CD14-positive monocyte (primary cell): ENCODE results near the gene ABTB2. TPM values are rescaled to one million over a fixed set of nuclear protein-coding genes. Genes with fewer than 3 reads are reported as not detected.

Experiments used
- DNase-seq, 3 donors: peaks; one replicate each; pipeline ENCODE4 v3.0.0-alpha.2; 2011 to 2022
- H2AFZ ChIP-seq: 2 replicates; pipeline ENCODE4 v1.6.0; 2012; ENCODE audit warnings: mild to moderate bottlenecking, low read depth, low read length, inconsistent platforms; ENCODE audit not compliant: insufficient read depth, poor library complexity, severe bottlenecking
- H3K27ac ChIP-seq, 2 donors: 1 replicate in 1 of 2; 2 replicates in 1 of 2; pipeline ENCODE4 v1.5.1; 2012 to 2013; ENCODE audit warnings: low read length in 2 of 2, control low read depth in 1 of 2, inconsistent platforms in 1 of 2, low read depth in 1 of 2, mild to moderate bottlenecking in 1 of 2
- H3K27me3 ChIP-seq, 2 donors: one replicate each; pipeline versions ENCODE4 v1.6.0 to v1.6.1; 2011 to 2013; ENCODE audit warnings: low read length in 2 of 2; ENCODE audit not compliant: control insufficient read depth in 2 of 2, insufficient read depth in 2 of 2
- H3K36me3 ChIP-seq, 2 donors: replicated peaks in 1 of 2; 1 replicate in 1 of 2; 2 replicates in 1 of 2; pipeline versions ENCODE4 v1.5.1 to v1.6.1; 2012 to 2013; ENCODE audit warnings: low read length in 2 of 2, control low read depth in 1 of 2, inconsistent platforms in 1 of 2, mild to moderate bottlenecking in 1 of 2; ENCODE audit not compliant: insufficient read depth in 2 of 2, control insufficient read depth in 1 of 2
- H3K4me1 ChIP-seq, 2 donors: 1 replicate in 1 of 2; 2 replicates in 1 of 2; pipeline versions ENCODE4 v1.5.1 to v1.6.1; 2012 to 2013; ENCODE audit warnings: low read length in 2 of 2, control low read depth in 1 of 2, inconsistent platforms in 1 of 2, mild to moderate bottlenecking in 1 of 2, moderate library complexity in 1 of 2; ENCODE audit not compliant: insufficient read depth in 2 of 2, control insufficient read depth in 1 of 2
- H3K4me2 ChIP-seq: replicated peaks from 2 replicates; pipeline ENCODE3; 2012; ENCODE audit warnings: low read length, moderate library complexity, mild to moderate bottlenecking; ENCODE audit not compliant: poor library complexity, severe bottlenecking; ENCODE audit errors: extremely low read depth
- H3K4me3 ChIP-seq, 3 experiments: fragments of 200-600 bp in 1 of 3; sonication (generic) in 1 of 3; replicated peaks in 1 of 3; 1 replicate in 2 of 3; 2 replicates in 1 of 3; pipeline ENCODE4 v1.5.1; 2011 to 2013; ENCODE audit warnings: low read length in 3 of 3, mild to moderate bottlenecking in 3 of 3, control low read depth in 2 of 3, low read depth in 2 of 3, inconsistent platforms in 1 of 3, moderate library complexity in 1 of 3
- H3K79me2 ChIP-seq: 2 replicates; pipeline ENCODE4 v1.6.0; 2012; ENCODE audit warnings: mild to moderate bottlenecking, control low read depth, inconsistent platforms, low read length, moderate library complexity; ENCODE audit not compliant: insufficient read depth
- H3K9ac ChIP-seq: 2 replicates; pipeline ENCODE4 v1.6.0; 2017; ENCODE audit warnings: low read length, mild to moderate bottlenecking; ENCODE audit not compliant: insufficient read depth, poor library complexity, severe bottlenecking
- H3K9me3 ChIP-seq, 2 donors: replicated peaks in 1 of 2; 1 replicate in 1 of 2; 2 replicates in 1 of 2; pipeline versions ENCODE4 v1.5.1 to v1.6.1; 2012 to 2013; ENCODE audit warnings: low read length in 2 of 2, control low read depth in 1 of 2; ENCODE audit not compliant: control insufficient read depth in 1 of 2, insufficient read depth in 1 of 2
- H4K20me1 ChIP-seq: 2 replicates; pipeline ENCODE4 v1.6.0; 2012; ENCODE audit warnings: mild to moderate bottlenecking, low read length, control low read depth, moderate library complexity; ENCODE audit not compliant: insufficient read depth
- H3K27ac Mint-ChIP-seq, 7 donors: one replicate each; pipeline ENCODE4 v1.8.0; 2020; ENCODE audit warnings: mild to moderate bottlenecking in 7 of 7, mixed read lengths in 7 of 7, moderate library complexity in 6 of 7, inconsistent platforms in 2 of 7
- H3K27me3 Mint-ChIP-seq, 3 donors: one replicate each; pipeline ENCODE4 v1.8.0; 2021 to 2022; ENCODE audit warnings: low read depth in 3 of 3, mild to moderate bottlenecking in 3 of 3, mixed read lengths in 3 of 3, moderate library complexity in 3 of 3, inconsistent platforms in 1 of 3
- H3K36me3 Mint-ChIP-seq, 2 donors: one replicate each; pipeline ENCODE4 v1.8.0; 2020; ENCODE audit warnings: mixed read lengths in 2 of 2, inconsistent platforms in 1 of 2, mild to moderate bottlenecking in 1 of 2
- H3K4me1 Mint-ChIP-seq: one replicate; pipeline ENCODE4 v1.8.0; 2020; ENCODE audit warnings: mild to moderate bottlenecking, mixed read lengths
- H3K4me3 Mint-ChIP-seq, 2 donors: one replicate each; pipeline ENCODE4 v1.8.0; 2020; ENCODE audit warnings: mild to moderate bottlenecking in 2 of 2, mixed read lengths in 2 of 2, moderate library complexity in 1 of 2
- H3K9me3 Mint-ChIP-seq, 7 donors: one replicate each; pipeline ENCODE4 v1.8.0; 2020 to 2022; ENCODE audit warnings: mixed read lengths in 7 of 7, mild to moderate bottlenecking in 6 of 7, moderate library complexity in 6 of 7, inconsistent platforms in 2 of 7
- CTCF ChIP-seq: fragments of 200-600 bp; IDR thresholded peaks from one replicate; pipeline ENCODE4 v1.8.0; 2022; ENCODE audit warnings: antibody characterized with exemption, mild to moderate bottlenecking
- WGBS: methylation state at CpG from one replicate; pipeline ENCODE4 v1.1.5; 2013; ENCODE audit warnings: missing lambda C conversion rate; ENCODE audit not compliant: insufficient coverage; 5-methylcytosine and 5-hydroxymethylcytosine counted together
- intact Hi-C, 2 donors: fragments of 100-400 bp; cut with micrococcal nuclease; formaldehyde crosslinking; loops; one replicate each; pipeline versions ENCODE4 v1.15.0 to v1.15.1; 2023
- polyA plus RNA-seq, 3 donors: library from polyadenylated mRNA; depleted of rRNA in 1 of 3; unstranded in 2 of 3; stranded (reverse) in 1 of 3; fragments of 300-500 nt in 2 of 3; fragments of >200 nt in 1 of 3; fragmentation: Illumina TruSeq in 2 of 3; gene quantifications; 1 replicate in 2 of 3; 2 replicates in 1 of 3; pipeline ENCODE4 v1.2.3, GENCODE V29; 2012 to 2021

Gene ABTB2
- polyA plus RNA-seq, 3 donors, result 0.25 to 1.7 (median 0.26) TPM

GRCh38 chr11:34114014-34114413 is 243.8 kb downstream of the ABTB2 start:
- TF ChIP-seq CTCF, result no peak
- no peak overlapping the region for H3K27ac ChIP-seq
- no peaks in the 10 kb centered on the region for H3K4me1 ChIP-seq
- intact Hi-C loops, result no loop called here
- no peak overlapping the region for H2AFZ ChIP-seq
- H3K4me2 ChIP-seq, result no peak overlapping the region
- no peaks in the 10 kb centered on the region for H3K9me3 ChIP-seq
- Mint-ChIP-seq H3K27ac (no peak overlapping the region), H3K4me3 (no peak overlapping the region), H3K9me3 (no peaks in the 10 kb centered on the region), H3K4me1 (no peaks in the 10 kb centered on the region), H3K36me3 (peaks cover 82 to 89% of the 10 kb centered on the region in 2 donors), H3K27me3 (no peaks in the 10 kb centered on the region)
- 100% methylated on average over 1 of the region's 2 CpGs for WGBS
- no peak overlapping the region for H3K9ac ChIP-seq
- no peaks in the 10 kb centered on the region for H4K20me1 ChIP-seq
- peaks cover 6% of the 10 kb centered on the region for H3K79me2 ChIP-seq
- no peaks in the 10 kb centered on the region for H3K27me3 ChIP-seq
- H3K4me3 ChIP-seq, result no peak overlapping the region
- no peak for DNase-seq
- H3K36me3 ChIP-seq, result peaks cover 87 to 98% of the 10 kb centered on the region in 2 donors

- H3K79me2 ChIP-seq, result peaks cover 18% of the 10 kb centered on the region
These were observed 246.0 kb downstream of the ABTB2 start for GRCh38 chr11:34111722-34112270.

More at GRCh38 chr11:34111722-34112270, 246.0 kb downstream of the ABTB2 start:
- no peak overlapping the region for H3K27ac Mint-ChIP-seq
- Histone ChIP-seq H3K4me3 (no peak overlapping the region), H3K36me3 (peaks cover 70 to 91% of the 10 kb centered on the region in 2 donors), H3K27ac (no peak overlapping the region), H2AFZ (no peak overlapping the region), H3K4me1 (peaks cover 0 to 2% of the 10 kb centered on the region in 2 donors), H3K27me3 (no peaks in the 10 kb centered on the region), H3K9ac (no peak overlapping the region), H3K4me2 (no peak overlapping the region), H3K9me3 (no peaks in the 10 kb centered on the region), H4K20me1 (no peaks in the 10 kb centered on the region)
- H3K36me3 Mint-ChIP-seq, result peaks cover 69 to 79% of the 10 kb centered on the region in 2 donors
- no peaks in the 10 kb centered on the region for H3K4me1 Mint-ChIP-seq
- no peak overlapping the region for H3K4me3 Mint-ChIP-seq
- no CpG with 5 or more reads among the region's 6 CpGs for WGBS
- no peak for TF ChIP-seq CTCF
- H3K27me3 Mint-ChIP-seq, result no peaks in the 10 kb centered on the region
- no peak for DNase-seq
- no peaks in the 10 kb centered on the region for H3K9me3 Mint-ChIP-seq
- intact Hi-C loops, result no loop called here
